CD4-positive, alpha-beta T cell treated with Interleukin-10 for 1 hour (primary cell): ENCODE measurements around the gene COL9A1.
A peak's percentile ranks its signal among the peaks of the same experiment; 100 is the strongest.

Source experiments
- DNase-seq: peaks from one replicate; pipeline ENCODE4 v3.0.0-alpha.2; 2020

The COL9A1 gene

GRCh38 chr6:70221715-70222438 is 81.0 kb downstream of the COL9A1 start:
- DNase-seq, result no peak

GRCh38 chr6:70221025-70221714 is 81.7 kb downstream of the COL9A1 start:
- DNase-seq, result peak; percentile 10

- no peak for DNase-seq
Observed at GRCh38 chr6:70219943-70220613, 82.8 kb downstream of the COL9A1 start.

GRCh38 chr6:70216767-70217166 is 86.1 kb downstream of the COL9A1 start:
- DNase-seq, result no peak

DNA sequence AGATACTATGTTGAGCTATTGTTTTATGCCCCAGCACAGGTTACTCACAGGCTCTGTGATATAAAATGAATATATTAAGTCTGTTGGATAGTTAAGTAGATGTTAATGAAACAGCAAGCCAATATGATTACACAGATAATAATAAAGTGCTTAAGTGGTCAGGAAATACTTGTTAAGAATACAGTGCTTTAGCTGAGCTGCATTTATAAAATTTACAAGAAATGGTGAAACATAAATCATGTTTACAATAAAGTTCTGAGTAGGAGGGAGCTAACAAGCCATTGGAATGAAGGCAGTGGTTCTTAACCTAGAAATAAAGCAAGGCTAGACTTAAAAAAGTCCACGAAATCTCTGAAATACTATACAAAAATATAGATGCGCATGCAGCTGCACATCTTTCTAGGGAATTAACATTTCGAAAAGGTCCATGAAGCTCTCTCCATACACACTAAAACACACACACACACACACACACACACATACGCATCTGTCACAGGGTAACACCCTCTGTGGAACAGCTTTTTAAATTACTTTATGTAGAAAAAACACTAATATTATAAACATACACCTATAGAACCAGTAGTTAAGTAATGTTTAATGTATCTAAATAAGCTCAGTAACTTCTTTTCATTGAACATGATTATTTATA is 87.3 kb downstream of the COL9A1 start:
- no peak for DNase-seq

DNA sequence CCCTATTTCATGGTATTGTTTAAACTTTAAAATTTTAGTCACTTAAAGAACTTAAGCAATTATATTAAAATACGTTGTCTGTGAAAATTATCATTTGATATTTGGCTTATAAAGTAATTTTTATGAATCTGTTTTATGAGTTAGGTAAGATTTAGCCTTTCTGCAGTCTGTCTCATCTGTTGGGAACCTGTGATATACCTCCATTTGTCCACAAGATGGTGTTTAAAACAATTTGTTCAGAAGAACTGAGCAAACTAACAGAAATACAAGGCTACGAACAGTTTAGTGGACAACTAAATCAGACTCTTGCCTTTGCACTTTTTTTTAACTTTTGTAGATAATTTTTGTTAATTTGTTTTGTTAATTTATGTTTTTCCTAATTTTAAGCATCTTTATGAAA is 92.4 kb downstream of the COL9A1 start:
- DNase-seq, result no peak

DNA sequence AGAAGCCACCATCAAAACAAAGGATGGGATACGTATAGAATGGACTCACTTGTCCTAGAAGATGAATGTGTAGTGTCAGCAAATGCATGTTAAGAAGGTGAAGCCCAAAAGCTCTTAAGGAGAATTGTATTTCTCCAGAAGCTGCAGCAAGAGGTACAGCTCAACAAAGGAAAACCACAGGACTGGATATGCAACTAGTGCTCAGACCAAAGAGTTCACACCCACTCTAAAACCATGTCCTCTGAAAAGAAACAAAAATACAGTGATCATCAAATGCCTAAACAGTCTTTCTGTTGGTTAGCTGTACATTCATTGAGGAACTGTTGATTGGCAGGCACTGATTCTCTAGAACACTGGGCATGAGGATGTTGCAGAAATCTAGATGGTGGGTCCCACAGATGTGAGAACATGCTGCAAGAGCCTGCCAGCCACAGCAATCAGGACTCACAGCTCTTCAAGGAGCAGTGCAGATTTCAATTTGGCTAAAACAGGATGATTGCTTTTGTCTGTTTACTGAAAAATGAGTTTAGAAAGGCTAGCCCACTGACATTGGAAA is 94.6 kb downstream of the COL9A1 start:
- DNase-seq, result no peak

GRCh38 chr6:70198785-70199184 is 104.1 kb downstream of the COL9A1 start:
- DNase-seq, result no peak

DNA sequence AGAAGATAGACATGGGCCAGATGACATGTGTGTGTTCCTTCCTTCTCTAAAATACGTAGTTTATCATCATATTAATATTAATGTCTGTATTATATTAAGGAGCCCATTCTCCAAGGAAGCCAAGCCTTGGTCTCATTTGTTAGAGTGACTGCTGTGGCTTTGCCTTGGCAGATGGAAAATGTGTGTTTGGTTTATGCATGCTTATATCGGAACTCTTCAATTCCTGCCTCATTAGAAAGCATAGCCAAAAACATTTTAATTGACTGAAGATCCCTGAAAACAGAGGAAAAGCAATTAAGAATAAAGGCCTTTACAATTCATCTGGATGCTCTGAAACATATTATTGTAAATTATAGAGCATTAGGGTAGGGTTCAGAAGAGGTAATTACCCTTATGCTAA is 106.4 kb downstream of the COL9A1 start:
- DNase-seq, result no peak

- DNase-seq, result no peak
Observed at GRCh38 chr6:70194421-70194820, 108.5 kb downstream of the COL9A1 start.

DNA sequence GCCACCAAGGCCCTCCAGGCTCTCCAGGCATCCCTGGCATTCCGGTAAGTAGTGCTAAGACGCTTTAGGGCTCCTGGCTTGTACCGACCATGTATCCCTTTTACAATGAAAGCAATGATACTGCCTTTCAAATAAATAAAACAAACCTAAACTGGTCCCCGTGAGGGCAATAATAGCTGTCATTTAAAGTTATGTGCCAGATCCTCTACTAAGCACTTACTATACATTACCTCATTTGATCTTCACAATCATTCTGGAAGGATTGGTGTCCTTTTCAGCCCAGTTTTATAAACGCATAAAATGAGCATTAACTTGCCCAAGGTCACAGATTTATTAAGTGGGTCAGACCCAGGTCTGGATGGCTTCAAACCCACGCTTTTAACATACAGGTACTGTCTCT is 114.7 kb downstream of the COL9A1 start:
- DNase-seq, result no peak

- no peak for DNase-seq
Observed at GRCh38 chr6:70186461-70186860, 116.4 kb downstream of the COL9A1 start.

GRCh38 chr6:70184723-70185122 is 118.2 kb downstream of the COL9A1 start:
- no peak for DNase-seq

- DNase-seq, result no peak
Observed at GRCh38 chr6:70183538-70183937, 119.3 kb downstream of the COL9A1 start.

- no peak for DNase-seq
Observed at GRCh38 chr6:70180901-70181599, 121.8 kb downstream of the COL9A1 start.

DNA sequence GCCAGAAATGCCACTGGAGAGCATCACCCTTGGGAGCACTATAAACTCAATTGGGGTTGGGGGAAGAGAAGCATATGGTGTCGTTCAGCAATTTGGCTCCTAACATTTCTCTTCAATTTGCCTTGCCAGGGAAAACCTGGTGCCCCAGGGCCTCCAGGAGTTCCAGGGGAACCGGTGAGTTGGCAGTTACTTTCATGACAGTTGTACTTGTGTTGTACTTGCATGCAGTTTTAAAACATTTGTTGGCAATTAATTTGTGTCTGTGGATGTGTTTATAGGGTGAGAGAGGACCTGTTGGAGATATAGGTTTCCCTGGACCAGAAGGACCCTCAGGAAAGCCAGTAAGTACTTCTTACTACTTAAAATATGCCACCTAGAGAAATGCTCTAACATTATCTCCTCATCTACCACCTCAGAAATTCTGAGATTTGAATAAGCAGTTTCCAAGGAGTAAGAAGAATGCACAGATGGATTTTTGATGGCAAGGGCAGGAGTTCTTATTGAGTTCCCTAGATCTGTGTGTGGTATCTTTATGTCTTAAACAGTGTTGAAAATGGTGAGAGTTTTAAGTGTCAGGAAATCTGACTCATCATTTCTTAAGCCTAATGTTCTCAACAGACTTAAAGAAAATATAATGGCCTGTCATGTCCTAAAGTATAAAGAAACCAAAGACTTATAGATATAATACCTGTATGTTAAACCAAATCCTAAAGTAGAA is 122.5 kb downstream of the COL9A1 start:
- no peak for DNase-seq

DNA sequence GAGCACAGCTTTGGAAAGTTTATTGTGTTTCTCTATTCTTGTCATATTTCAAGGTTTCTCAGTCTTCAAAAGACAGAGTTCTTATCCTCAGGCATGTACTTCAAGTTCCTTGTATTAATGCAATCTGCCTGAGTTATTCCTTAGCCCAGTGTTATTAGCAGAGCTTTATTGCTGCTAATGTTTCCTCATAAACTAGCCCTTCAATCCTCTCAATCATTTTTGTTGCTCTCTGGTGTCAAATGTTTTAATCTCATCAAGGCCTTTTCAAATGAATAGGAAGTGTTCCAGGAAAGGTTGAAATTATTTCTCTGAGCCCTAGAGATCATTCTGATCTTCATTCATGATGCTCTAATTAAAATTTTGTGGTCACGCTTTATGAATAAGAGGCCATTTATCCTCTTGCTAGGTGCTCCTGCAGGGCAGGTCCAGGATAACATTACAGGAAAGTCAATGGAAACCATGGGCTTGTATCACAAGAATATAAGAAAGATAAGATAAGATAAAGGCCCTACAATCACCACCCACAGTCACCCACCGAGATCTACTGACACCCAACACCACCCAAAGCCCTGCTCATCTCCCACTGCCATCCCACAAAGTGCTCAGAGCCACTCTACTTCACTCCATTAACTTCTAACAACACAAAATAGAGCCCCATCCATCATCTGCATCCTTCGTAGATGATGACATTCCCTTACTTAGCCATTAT is 125.9 kb downstream of the COL9A1 start:
- DNase-seq, result no peak

DNA sequence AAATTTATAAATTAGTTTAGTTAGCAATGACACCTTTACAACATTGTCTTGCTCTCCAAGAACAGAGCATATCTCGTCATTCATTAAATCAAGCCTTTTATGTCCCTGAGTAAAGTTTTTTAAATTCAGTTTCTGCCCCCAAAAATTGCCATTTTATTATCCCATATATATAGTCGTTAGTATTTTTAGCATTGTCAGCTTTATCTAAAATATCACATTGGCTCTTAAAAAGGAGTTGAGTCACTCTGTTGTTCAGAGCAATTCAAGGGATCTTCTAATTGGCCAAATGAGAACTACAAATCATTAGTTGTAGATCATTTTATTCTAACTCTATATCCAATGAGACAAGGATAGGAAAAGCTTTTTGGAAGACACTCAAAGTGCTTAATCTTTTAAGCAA is 127.1 kb downstream of the COL9A1 start:
- DNase-seq, result no peak

DNA sequence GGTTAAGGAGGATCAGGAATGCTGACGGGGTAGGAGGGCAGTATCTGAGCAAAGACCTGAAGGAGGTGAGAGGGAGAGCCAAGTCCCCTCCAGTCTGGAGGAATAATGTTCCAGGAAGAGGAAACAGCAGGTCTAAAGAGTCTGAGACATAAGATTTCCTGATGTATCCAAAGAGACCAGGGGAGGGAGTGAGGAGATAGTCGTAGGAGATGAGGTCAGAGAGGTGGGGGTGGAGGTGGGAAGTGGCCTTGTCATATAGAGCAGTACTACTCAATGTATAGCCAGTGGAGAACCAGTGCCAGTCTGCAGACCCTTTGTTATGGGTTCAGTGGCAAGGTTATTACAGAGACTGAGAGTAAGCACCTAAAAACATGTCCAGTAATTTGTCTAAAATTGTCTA is 130.6 kb downstream of the COL9A1 start:
- no peak for DNase-seq

- no peak for DNase-seq
Observed at GRCh38 chr6:70171236-70171635, 131.6 kb downstream of the COL9A1 start.

- DNase-seq, result no peak
Observed at GRCh38 chr6:70168681-70169377, 134.1 kb downstream of the COL9A1 start.
